Hindlimb muscle (tissue), 1 donor: ENCODE results near the gene C11orf24. TPM values are rescaled to one million over a fixed set of nuclear protein-coding genes. Genes with fewer than 3 reads are reported as not detected.
"Not testable (repeated sequence)": the region's sequence is repeated elsewhere in the genome, so short reads cannot be mapped to it uniquely, and the experiment has no call there.

Experiments used
- DNase-seq: peaks from one replicate; pipeline ENCODE4 v3.0.0-alpha.2; 2013
- polyA plus RNA-seq: library from polyadenylated mRNA; unstranded; fragments of 120-200 nt; gene quantifications from one replicate; pipeline ENCODE4 v1.2.1, GENCODE V29; 2013; ENCODE audit not compliant: insufficient read length

Gene C11orf24
- polyA plus RNA-seq, 1 donor: 23.3 TPM

GRCh38 chr11:68298659-68299516 is 27.1 kb upstream of the C11orf24 start:
- DNase-seq: no peak

GRCh38 chr11:68297812-68298658 is 26.3 kb upstream of the C11orf24 start:
- DNase-seq: peak; percentile 84

GRCh38 chr11:68297494-68297811 is 25.7 kb upstream of the C11orf24 start:
- DNase-seq: no peak

- DNase-seq: no peak
Observed at GRCh38 chr11:68297052-68297378, 25.2 kb upstream of the C11orf24 start.

GRCh38 chr11:68296344-68297051 is 24.7 kb upstream of the C11orf24 start:
- no peak for DNase-seq

GRCh38 chr11:68295940-68296339 is 24.2 kb upstream of the C11orf24 start:
- no peak for DNase-seq

- no peak for DNase-seq
Observed at GRCh38 chr11:68295271-68295670, 23.5 kb upstream of the C11orf24 start.

- no peak for DNase-seq
Observed at GRCh38 chr11:68293708-68294107, 21.9 kb upstream of the C11orf24 start.

- DNase-seq: no peak
Observed at GRCh38 chr11:68289456-68289855, 17.7 kb upstream of the C11orf24 start.

- DNase-seq: no peak
Observed at GRCh38 chr11:68287419-68287818, 15.6 kb upstream of the C11orf24 start.

GRCh38 chr11:68284588-68284987 is 12.8 kb upstream of the C11orf24 start:
- not testable (repeated sequence) for DNase-seq

GRCh38 chr11:68282861-68283230 is 11.1 kb upstream of the C11orf24 start:
- no peak for DNase-seq

GRCh38 chr11:68282141-68282860 is 10.5 kb upstream of the C11orf24 start:
- no peak for DNase-seq

GRCh38 chr11:68279676-68280075 is 7.9 kb upstream of the C11orf24 start:
- DNase-seq: no peak

GRCh38 chr11:68276861-68277260 is 5.1 kb upstream of the C11orf24 start:
- no peak for DNase-seq

- DNase-seq: no peak
Observed at GRCh38 chr11:68275721-68276507, 4.1 kb upstream of the C11orf24 start.

- DNase-seq: no peak
Observed at GRCh38 chr11:68274306-68274705, 2.5 kb upstream of the C11orf24 start.

- DNase-seq: no peak
Observed at GRCh38 chr11:68273026-68273738, 1.4 kb upstream of the C11orf24 start.

GRCh38 chr11:68271023-68271780 is 571 bp downstream of the C11orf24 start:
- DNase-seq: peak; percentile 66
